K562 (cell line): ENCODE data around the gene GIT2. TPM values are rescaled to one million over a fixed set of nuclear protein-coding genes. Genes with fewer than 3 reads are reported as not detected.
A peak's percentile ranks its signal among the peaks of the same experiment; 100 is the strongest.

ENCODE experiments used
- CAMTA2 ChIP-seq: fragments of 250-450 bp; sonication (Bioruptor Pico); conservative IDR thresholded peaks from 2 replicates; pipeline ENCODE4 v1.5.1; 2022
- CBX8 ChIP-seq: fragments of 200-600 bp; sonication (generic); IDR thresholded peaks from 2 replicates; pipeline ENCODE4 v1.6.1; 2012; ENCODE audit warnings: borderline replicate concordance, mixed run types, low read depth, mild to moderate bottlenecking, moderate library complexity, mixed read lengths, low read length, control low read depth, inconsistent platforms; ENCODE audit not compliant: poor library complexity, severe bottlenecking; ENCODE audit errors: extremely low read depth
- E4F1 ChIP-seq: fragments of 250-450 bp; sonication (Bioruptor Pico); IDR thresholded peaks from 2 replicates; pipeline ENCODE4 v1.5.0; 2021; ENCODE audit warnings: mild to moderate bottlenecking, borderline replicate concordance
- ELF1 ChIP-seq: fragments of 200-800 bp; sonication (Bioruptor generic); IDR thresholded peaks from 2 replicates; pipeline ENCODE4 v1.6.1; 2016; ENCODE audit warnings: missing genetic modification characterization, missing compliant biosample characterization
- ESRRA ChIP-seq: fragments of 450-650 bp; IDR thresholded peaks from 2 replicates; pipeline ENCODE4 v1.6.1; 2014; ENCODE audit warnings: low read depth, mild to moderate bottlenecking, moderate library complexity, borderline replicate concordance
- ETV1 ChIP-seq: fragments of 450-650 bp; conservative IDR thresholded peaks from 2 replicates; pipeline ENCODE4 v1.6.1; 2016; ENCODE audit warnings: missing genetic modification characterization, control low read depth, low read depth, missing compliant biosample characterization
- HMG20A ChIP-seq: fragments of 450-650 bp; formaldehyde crosslinking; conservative IDR thresholded peaks from 2 replicates; pipeline ENCODE4 v1.4.0; 2020; ENCODE audit warnings: mild to moderate bottlenecking, mixed read lengths
- MCM5 ChIP-seq: fragments of 450-650 bp; IDR thresholded peaks from 2 replicates; pipeline ENCODE4 v1.6.1; 2016; ENCODE audit warnings: low read depth
- NCOR1 ChIP-seq: fragments of 450-650 bp; IDR thresholded peaks from 2 replicates; pipeline ENCODE4 v1.6.1; 2016; ENCODE audit warnings: mild to moderate bottlenecking, moderate library complexity
- NR1H2 ChIP-seq: sonication (generic); formaldehyde crosslinking; IDR thresholded peaks from 2 replicates; pipeline ENCODE4 v1.4.0; 2020; ENCODE audit warnings: mild to moderate bottlenecking, missing genetic modification reagents
- PATZ1 ChIP-seq: fragments of 250-450 bp; sonication (Bioruptor Pico); IDR thresholded peaks from 2 replicates; pipeline ENCODE4 v1.5.0; 2020; ENCODE audit warnings: mild to moderate bottlenecking, borderline replicate concordance
- PKNOX1 ChIP-seq: fragments of 450-650 bp; IDR thresholded peaks from 2 replicates; pipeline ENCODE4 v1.6.1; 2016
- POLR2AphosphoS5 ChIP-seq: IDR thresholded peaks from 2 replicates; pipeline ENCODE4 v1.6.1; 2011; ENCODE audit warnings: mild to moderate bottlenecking, low read depth, low read length, moderate library complexity; ENCODE audit not compliant: control insufficient read depth, insufficient read depth
- RBM22 ChIP-seq: fragments of 200-400 bp; formaldehyde crosslinking; IDR thresholded peaks from 2 replicates; pipeline ENCODE4 v1.6.1; 2018; ENCODE audit warnings: low read length, low read depth; ENCODE audit not compliant: poor library complexity, severe bottlenecking
- RBM39 ChIP-seq: fragments of 200-400 bp; formaldehyde crosslinking; optimal IDR thresholded peaks from 2 replicates; pipeline ENCODE3; 2018; ENCODE audit warnings: low read depth, low read length
- TCF15 ChIP-seq: fragments of 250-450 bp; sonication (Bioruptor Pico); IDR thresholded peaks from 2 replicates; pipeline ENCODE4 v1.8.0; 2022; ENCODE audit warnings: moderate library complexity, mild to moderate bottlenecking, inconsistent platforms
- THRAP3 ChIP-seq: fragments of 450-650 bp; IDR thresholded peaks from 2 replicates; pipeline ENCODE4 v1.6.1; 2016; ENCODE audit warnings: mild to moderate bottlenecking, inconsistent platforms, borderline replicate concordance
- ZC3H11A ChIP-seq: IDR thresholded peaks from 2 replicates; pipeline ENCODE4 v1.6.1; 2012; ENCODE audit warnings: low read depth, low read length, improper control_type of control experiment
- ZNF12 ChIP-seq: sonication (generic); formaldehyde crosslinking; IDR thresholded peaks from 2 replicates; pipeline ENCODE4 v1.4.0; 2020; ENCODE audit warnings: mild to moderate bottlenecking, missing genetic modification reagents
- ZNF175 ChIP-seq: fragments of 200-800 bp; sonication (Bioruptor generic); IDR thresholded peaks from 2 replicates; pipeline ENCODE4 v1.6.1; 2016; ENCODE audit warnings: low read depth, mild to moderate bottlenecking, missing genetic modification characterization, missing compliant biosample characterization
- ZNF253 ChIP-seq: fragments of 250-450 bp; sonication (Bioruptor Pico); conservative IDR thresholded peaks from 2 replicates; pipeline ENCODE4 v1.6.1; 2021; ENCODE audit warnings: mild to moderate bottlenecking
- ZNF507 ChIP-seq: conservative IDR thresholded peaks from 2 replicates; pipeline ENCODE4 v1.6.1; 2017; ENCODE audit warnings: missing genetic modification characterization, missing compliant biosample characterization
- polyA plus RNA-seq, 8 experiments: library from polyadenylated mRNA; depleted of rRNA in 4 of 8; stranded (reverse) in 5 of 8; unstranded in 3 of 8; fragments of >200 nt; fragmentation: Nextera tagmentation in 2 of 8; fragmentation: Illumina TruSeq in 1 of 8; extraction: Ambion mirVana in 2 of 8; extraction: Trizol in 1 of 8; gene quantifications; 2 replicates each; pipeline versions ENCODE4 v1.2.1 to v1.2.3, GENCODE V29; 2011 to 2014; ENCODE audit warnings: inconsistent platforms in 1 of 8, missing spikeins in 1 of 8
- total RNA-seq, 7 experiments: library from RNA; depleted of rRNA in 6 of 7; stranded (reverse); fragments of >200 nt in 6 of 7; fragmentation: Illumina TruSeq in 2 of 7; extraction: Trizol in 2 of 7; gene quantifications; 2 replicates each; pipeline versions ENCODE4 v1.2.1 to v1.2.3, GENCODE V29; 2011 to 2021; ENCODE audit warnings: low replicate concordance in 1 of 7

The GIT2 gene
- total and polyA plus RNA-seq, 9 of the 15 experiments (the other 6 are each of a cell fraction or from before 2014, with no cell fraction given): 4.0 to 30.4 (median 23.5) TPM

- TF ChIP-seq E4F1 (no peak), HMG20A (CRISPR knock-in tag) (no peak), ESRRA (peak; percentile 67; the same call in 1 of the 2 replicates), POLR2AphosphoS5 (peak; percentile 45; the same call in 1 of the 2 replicates), NCOR1 (no peak), CAMTA2 (CRISPR knock-in tag) (no peak), ELF1 (peak; percentile 92), ZNF253 (CRISPR knock-in tag) (no peak), ETV1 (tag) (peak; percentile 64), ZNF507 (tag) (no peak), ZNF12 (no peak), PKNOX1 (peak; percentile 83), MCM5 (no peak), TCF15 (CRISPR knock-in tag) (0 out of 2 replicates have a peak, but pooled peaks have one; percentile 7), RBM39 (no peak), THRAP3 (no peak), CBX8 (no peak), NR1H2 (CRISPR knock-in tag) (0 out of 2 replicates have a peak, but pooled peaks have one; percentile 12), ZNF175 (CRISPR knock-in tag) (0 out of 2 replicates have a peak, but pooled peaks have one; percentile 36), ZC3H11A (no peak), PATZ1 (CRISPR knock-in tag) (0 out of 2 replicates have a peak, but pooled peaks have one; percentile 39), RBM22 (no peak)
Observed at GRCh38 chr12:109998904-109999648, 2.9 kb upstream of the GIT2 start, which contains the start of gene ANKRD13A (continued).
